A673 (cell line): ENCODE measurements around the gene CSAG1.

Experiments
- CTCF ChIP-seq: fragments of 300-800, 200-600 bp; sonication (generic); conservative IDR thresholded peaks from 2 replicates; pipeline ENCODE4 v1.5.1; 2017; ENCODE audit warnings: low read depth, mild to moderate bottlenecking, antibody characterized with exemption, low read length, moderate library complexity, mixed read lengths
- EZH2 ChIP-seq: fragments of 200-600 bp; sonication (generic); IDR thresholded peaks from 2 replicates; pipeline ENCODE4 v1.6.1; 2017; ENCODE audit warnings: borderline replicate concordance, low read depth, mild to moderate bottlenecking, mixed read lengths, antibody characterized with exemption, low read length; ENCODE audit not compliant: poor library complexity, severe bottlenecking

- TF ChIP-seq CTCF (no peak), EZH2 (no peak)
Measured at GRCh38 chrX:152735860-152736511, 2.5 kb upstream of the CSAG1 start.
